Fibroblast of the aortic adventitia (primary cell): ENCODE measurements around the gene APBB1. TPM values are rescaled to one million over a fixed set of nuclear protein-coding genes. Genes with fewer than 3 reads are reported as not detected.
A peak's percentile ranks its signal among the peaks of the same experiment; 100 is the strongest.

Experiments used
- DNase-seq: peaks from one replicate; pipeline ENCODE4 v3.0.0-alpha.2; 2010; ENCODE audit warnings: low read depth
- H3K4me3 ChIP-seq: 2 replicates; pipeline ENCODE4 v1.5.1; 2011; ENCODE audit warnings: low read depth, mild to moderate bottlenecking, control low read depth, low read length, moderate library complexity
- total RNA-seq: library from RNA; depleted of rRNA; stranded (reverse); fragments of >200 nt; gene quantifications from 2 replicates; pipeline ENCODE4 v1.2.3, GENCODE V29; 2012; ENCODE audit warnings: low replicate concordance
- TF ChIP-seq, protein P1 (sequence below): IDR thresholded peaks from 2 replicates; pipeline ENCODE4 v1.5.1; 2011; ENCODE audit warnings: mild to moderate bottlenecking, low read length, control low read depth, inconsistent platforms; ENCODE audit not compliant: insufficient read depth

Gene APBB1
- total RNA-seq, 1 donor = 41.8 TPM

DNA sequence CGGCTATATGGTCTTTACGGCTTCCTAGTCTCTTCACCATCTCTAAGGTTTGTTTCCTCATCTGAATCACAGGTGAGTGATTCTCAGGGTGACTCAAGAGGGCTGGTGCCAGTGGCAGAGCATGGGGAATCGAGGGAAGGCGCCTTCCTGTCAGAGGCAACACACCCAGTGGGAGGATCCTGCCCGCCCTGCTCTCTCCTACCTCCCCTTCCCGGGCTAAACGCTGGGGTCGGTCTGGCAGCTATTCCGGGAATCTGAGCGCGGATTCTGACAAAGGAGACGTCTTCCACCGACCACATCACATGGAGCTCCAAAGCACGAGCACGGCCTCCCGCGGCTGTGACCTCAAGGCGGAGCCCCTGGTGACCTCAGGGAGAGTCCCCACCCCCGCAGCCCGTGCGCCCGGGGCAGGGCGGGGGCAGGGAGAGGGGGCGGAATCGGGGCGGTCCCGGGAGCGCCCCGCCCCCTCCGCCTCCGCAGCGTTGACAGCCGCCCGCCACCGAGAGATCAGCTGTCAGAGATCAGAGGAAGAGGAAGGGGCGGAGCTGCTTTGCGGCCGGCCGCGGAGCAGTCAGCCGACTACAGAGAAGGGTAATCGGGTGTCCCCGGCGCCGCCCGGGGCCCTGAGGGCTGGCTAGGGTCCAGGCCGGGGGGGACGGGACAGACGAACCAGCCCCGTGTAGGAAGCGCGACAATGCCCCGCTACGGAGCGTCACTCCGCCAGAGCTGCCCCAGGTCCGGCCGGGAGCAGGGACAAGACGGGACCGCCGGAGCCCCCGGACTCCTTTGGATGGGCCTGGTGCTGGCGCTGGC is 28.8 kb downstream of the APBB1 start, which contains the start of gene SMPD1:
Gene SMPD1, plus strand, starts transcription at position 570 of the 813 bp plus-strand sequence. Its CDS starts 125 bp downstream, at position 695.
- DNase-seq = peak; percentile 79
- peak within 1 kb of the TSS; percentile 85 for H3K4me3 ChIP-seq
- TF ChIP-seq, protein P1, sequence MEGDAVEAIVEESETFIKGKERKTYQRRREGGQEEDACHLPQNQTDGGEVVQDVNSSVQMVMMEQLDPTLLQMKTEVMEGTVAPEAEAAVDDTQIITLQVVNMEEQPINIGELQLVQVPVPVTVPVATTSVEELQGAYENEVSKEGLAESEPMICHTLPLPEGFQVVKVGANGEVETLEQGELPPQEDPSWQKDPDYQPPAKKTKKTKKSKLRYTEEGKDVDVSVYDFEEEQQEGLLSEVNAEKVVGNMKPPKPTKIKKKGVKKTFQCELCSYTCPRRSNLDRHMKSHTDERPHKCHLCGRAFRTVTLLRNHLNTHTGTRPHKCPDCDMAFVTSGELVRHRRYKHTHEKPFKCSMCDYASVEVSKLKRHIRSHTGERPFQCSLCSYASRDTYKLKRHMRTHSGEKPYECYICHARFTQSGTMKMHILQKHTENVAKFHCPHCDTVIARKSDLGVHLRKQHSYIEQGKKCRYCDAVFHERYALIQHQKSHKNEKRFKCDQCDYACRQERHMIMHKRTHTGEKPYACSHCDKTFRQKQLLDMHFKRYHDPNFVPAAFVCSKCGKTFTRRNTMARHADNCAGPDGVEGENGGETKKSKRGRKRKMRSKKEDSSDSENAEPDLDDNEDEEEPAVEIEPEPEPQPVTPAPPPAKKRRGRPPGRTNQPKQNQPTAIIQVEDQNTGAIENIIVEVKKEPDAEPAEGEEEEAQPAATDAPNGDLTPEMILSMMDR = no peak

DNA sequence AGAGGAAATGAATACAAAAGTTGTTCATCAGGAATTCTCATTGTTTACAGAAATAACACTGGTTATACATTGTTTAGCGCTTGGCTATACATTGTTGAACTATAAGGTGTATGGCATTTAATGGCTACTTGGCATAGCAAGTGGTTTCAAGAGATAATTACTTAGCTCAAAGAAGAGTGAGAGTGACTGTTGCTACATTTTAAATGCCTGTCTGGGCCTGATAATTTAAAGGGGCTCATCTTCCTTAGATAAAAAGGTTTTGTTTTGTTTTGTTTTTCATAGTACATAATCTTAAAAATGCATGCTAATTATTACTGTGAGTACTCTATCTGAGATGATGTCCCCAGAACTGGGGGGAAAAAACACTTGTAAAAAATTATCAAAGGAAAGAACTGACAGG is 30.1 kb downstream of the APBB1 start:
- no peak overlapping the region for H3K4me3 ChIP-seq
- no peak for DNase-seq
- TF ChIP-seq, protein P1 = no peak

DNA sequence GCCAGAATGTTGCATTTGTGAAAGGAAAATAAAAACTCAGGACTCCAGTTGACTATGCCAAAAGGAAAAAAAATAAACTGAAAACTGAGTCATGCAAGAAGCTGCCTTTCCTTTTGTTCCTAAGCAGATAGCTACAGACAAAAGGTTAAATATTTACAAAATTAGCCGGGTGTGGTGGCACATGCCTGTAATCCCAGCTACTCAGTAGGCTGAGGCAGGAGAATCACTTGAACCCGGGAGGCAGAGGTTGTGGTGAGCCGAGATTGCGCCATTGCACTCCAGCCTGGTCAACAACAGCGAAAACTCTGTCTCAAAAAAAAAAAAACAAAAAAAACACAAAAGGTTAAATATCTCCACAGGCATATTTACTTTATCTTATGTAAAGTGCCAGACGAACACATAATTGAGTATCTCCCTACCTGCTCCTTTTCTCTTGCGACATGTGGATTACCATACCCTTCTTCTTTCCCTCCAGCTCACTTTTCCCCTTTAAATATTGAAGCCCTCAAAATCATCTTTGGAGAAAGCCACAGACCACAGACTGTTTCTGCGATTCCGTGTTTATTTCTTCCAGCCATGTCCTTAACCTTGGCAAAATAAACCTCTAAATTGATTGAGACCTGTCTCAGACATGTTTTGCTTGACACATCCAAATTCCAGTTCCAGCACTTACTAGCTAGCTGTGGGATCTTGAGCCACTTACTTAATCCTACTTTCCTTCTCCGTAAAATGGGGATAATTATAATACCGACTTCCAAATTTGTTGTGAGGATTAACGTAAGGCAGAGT is 30.9 kb downstream of the APBB1 start:
- H3K4me3 ChIP-seq = no peak overlapping the region
- TF ChIP-seq, protein P1 = no peak
- DNase-seq = peak; percentile 65

DNA sequence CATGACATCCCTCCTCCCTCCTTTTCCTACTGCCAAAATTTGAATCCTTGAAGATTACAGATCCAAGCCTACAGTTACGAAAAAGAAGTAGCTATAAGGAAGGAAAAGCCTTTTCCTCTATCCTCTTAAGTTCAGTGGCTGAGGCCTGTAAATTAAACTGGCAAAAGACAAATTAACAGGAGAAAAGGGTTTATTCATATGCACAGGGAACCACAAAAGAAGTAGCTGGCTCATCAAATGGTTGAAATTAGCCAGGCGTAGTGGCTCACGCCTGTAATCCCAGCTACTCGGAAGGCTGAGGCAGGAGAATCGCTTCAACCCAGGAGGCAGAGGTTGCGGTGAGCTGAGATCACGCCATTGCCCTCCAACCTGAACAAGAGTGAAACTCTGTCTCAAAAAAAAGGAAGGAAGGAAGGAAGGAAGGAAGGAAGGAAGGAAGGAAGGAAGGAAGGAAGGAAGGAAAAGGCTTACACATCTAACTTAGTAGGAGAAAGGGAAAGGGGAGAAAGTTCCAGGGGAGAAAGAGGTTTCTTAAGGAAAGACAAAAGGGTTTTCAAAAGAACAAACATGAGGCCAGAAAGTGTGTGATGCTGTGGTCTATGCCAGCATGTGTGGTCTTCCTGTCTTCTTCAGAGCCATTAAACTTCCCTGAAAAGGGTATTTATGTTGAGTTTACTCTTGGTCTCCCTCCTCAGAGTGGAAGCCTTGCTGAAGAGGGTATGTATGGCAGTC is 33.7 kb downstream of the APBB1 start:
- TF ChIP-seq, protein P1 = no peak
- no peak overlapping the region for H3K4me3 ChIP-seq
- no peak for DNase-seq

DNA sequence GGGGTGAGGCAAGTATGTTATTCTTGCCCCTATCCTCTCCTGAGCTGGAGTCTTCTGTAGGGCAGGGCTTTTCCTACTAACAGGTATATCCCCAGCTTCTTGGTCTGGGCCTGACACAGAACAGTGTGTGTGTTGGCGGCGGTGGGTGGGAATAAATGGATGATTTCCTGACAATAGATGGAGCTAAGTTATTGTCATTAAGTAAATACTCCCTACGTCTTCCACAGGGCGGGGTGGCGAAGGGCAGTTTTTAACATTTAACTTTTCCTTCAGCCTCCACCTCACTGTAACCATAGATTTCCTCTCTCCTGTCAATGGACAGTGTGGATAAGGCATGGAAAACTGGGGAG is 40.3 kb downstream of the APBB1 start:
- TF ChIP-seq, protein P1 = no peak
- DNase-seq = no peak
- no peak overlapping the region for H3K4me3 ChIP-seq

DNA sequence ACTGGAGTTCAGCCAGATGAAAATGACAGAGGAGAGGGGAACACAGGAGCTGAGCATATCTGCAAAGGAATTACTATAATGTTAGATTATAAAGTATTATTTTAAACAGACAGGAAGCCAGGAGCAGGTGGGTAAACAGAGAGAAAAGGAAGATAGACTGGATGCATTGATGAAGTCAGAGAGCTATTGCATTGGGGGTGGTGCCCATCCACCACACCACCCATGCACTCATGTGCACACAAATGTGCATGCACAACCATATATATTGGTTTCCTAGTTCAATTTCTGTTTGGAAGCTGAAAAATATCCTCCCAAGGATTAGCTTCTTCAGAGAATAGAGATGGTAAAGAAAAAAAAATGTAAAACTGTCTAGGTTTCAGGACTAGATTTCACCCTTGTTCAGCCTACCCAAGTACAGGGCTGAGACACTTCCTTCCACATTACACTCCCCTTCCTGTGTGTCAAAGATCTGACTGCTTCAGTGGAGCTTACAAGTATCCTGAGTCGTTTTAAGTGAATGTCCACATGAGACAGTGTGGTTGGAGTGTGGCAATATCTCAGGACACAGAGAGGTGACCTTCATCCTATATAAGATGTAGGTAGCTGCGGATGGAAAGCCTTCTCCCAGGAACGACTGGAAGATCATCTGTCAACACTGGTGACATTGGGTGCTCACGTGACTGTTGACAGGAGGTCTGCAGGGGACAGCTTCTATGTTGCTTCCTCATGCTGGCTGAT is 40.8 kb downstream of the APBB1 start:
- no peak for DNase-seq
- TF ChIP-seq, protein P1 = no peak
- no peak overlapping the region for H3K4me3 ChIP-seq
